GM12878 (cell line): ENCODE measurements around the gene DEPDC7. TPM values are rescaled to one million over a fixed set of nuclear protein-coding genes. Genes with fewer than 3 reads are reported as not detected.
A peak's percentile ranks its signal among the peaks of the same experiment; 100 is the strongest.

ENCODE experiments used
- BCL11A ChIP-seq: IDR thresholded peaks from 2 replicates; pipeline ENCODE4 v1.6.1; 2011; ENCODE audit warnings: low read depth, low read length
- CBX5 ChIP-seq: sonication (generic); IDR thresholded peaks from 2 replicates; pipeline ENCODE4 v1.6.1; 2016; ENCODE audit warnings: low read depth, moderate library complexity, mild to moderate bottlenecking, inconsistent platforms
- CREM ChIP-seq: IDR thresholded peaks from 2 replicates; pipeline ENCODE4 v1.6.1; 2014; ENCODE audit warnings: antibody characterized with exemption, low read depth
- CTCF ChIP-seq, 3 experiments: IDR thresholded peaks in 2 of 3; conservative IDR thresholded peaks in 1 of 3; 2 replicates each; pipeline ENCODE4 v1.5.1; 2011; ENCODE audit warnings: low read depth in 3 of 3, low read length in 3 of 3, mild to moderate bottlenecking in 3 of 3, control low read depth in 2 of 3, moderate library complexity in 2 of 3, inconsistent platforms in 1 of 3, mixed read lengths in 1 of 3; ENCODE audit not compliant: control insufficient read depth in 2 of 3, insufficient read depth in 1 of 3; ENCODE audit errors: extremely low read depth in 1 of 3
- GATAD2B ChIP-seq: fragments of 450-650 bp; conservative IDR thresholded peaks from 2 replicates; pipeline ENCODE4 v1.6.1; 2017; ENCODE audit warnings: low read depth, mild to moderate bottlenecking, moderate library complexity
- KLF5 ChIP-seq: fragments of 450-650 bp; IDR thresholded peaks from 2 replicates; pipeline ENCODE4 v1.6.1; 2014; ENCODE audit warnings: mild to moderate bottlenecking; ENCODE audit not compliant: partially characterized antibody
- MTA2 ChIP-seq: fragments of 450-650 bp; IDR thresholded peaks from 2 replicates; pipeline ENCODE4 v1.6.1; 2016; ENCODE audit warnings: low read depth, mild to moderate bottlenecking, moderate library complexity
- NKRF ChIP-seq: fragments of 450-650 bp; conservative IDR thresholded peaks from 2 replicates; pipeline ENCODE4 v1.6.1; 2017; ENCODE audit warnings: mild to moderate bottlenecking, moderate library complexity
- PAX5 ChIP-seq: IDR thresholded peaks from 2 replicates; pipeline ENCODE4 v1.6.1; 2011; ENCODE audit warnings: low read depth, low read length, borderline replicate concordance
- PRDM15 ChIP-seq: fragments of 450-650 bp; formaldehyde crosslinking; IDR thresholded peaks from 2 replicates; pipeline ENCODE4 v1.4.0; 2020; ENCODE audit warnings: mild to moderate bottlenecking, moderate library complexity
- RAD51 ChIP-seq: fragments of 450-650 bp; IDR thresholded peaks from 2 replicates; pipeline ENCODE4 v1.6.1; 2016; ENCODE audit warnings: moderate library complexity, mild to moderate bottlenecking, inconsistent platforms
- SMARCA5 ChIP-seq: fragments of 450-650 bp; IDR thresholded peaks from 2 replicates; pipeline ENCODE4 v1.6.1; 2017; ENCODE audit warnings: mild to moderate bottlenecking
- SMC3 ChIP-seq: IDR thresholded peaks from 2 replicates; pipeline ENCODE4 v1.6.1; 2011; ENCODE audit warnings: low read length, improper control_type of control experiment, borderline replicate concordance
- SP1 ChIP-seq: IDR thresholded peaks from one replicate; pipeline ENCODE4 v1.6.1; 2011; ENCODE audit warnings: low read depth, low read length
- SPI1 ChIP-seq: IDR thresholded peaks from 2 replicates; pipeline ENCODE4 v1.6.1; 2011; ENCODE audit warnings: low read depth, mild to moderate bottlenecking, low read length, moderate library complexity, borderline replicate concordance; ENCODE audit not compliant: insufficient read depth
- SUPT20H ChIP-seq: IDR thresholded peaks from 2 replicates; pipeline ENCODE4 v1.6.1; 2011; ENCODE audit warnings: low read depth, mild to moderate bottlenecking, low read length, moderate library complexity, borderline replicate concordance; ENCODE audit not compliant: control insufficient read depth
- TCF7 ChIP-seq: IDR thresholded peaks from 2 replicates; pipeline ENCODE4 v1.6.1; 2014; ENCODE audit warnings: antibody characterized with exemption, borderline replicate concordance
- YBX1 ChIP-seq: fragments of 450-650 bp; IDR thresholded peaks from 2 replicates; pipeline ENCODE4 v1.6.1; 2016; ENCODE audit warnings: antibody characterized with exemption
- ZBTB33 ChIP-seq: fragments of 450-650 bp; IDR thresholded peaks from 2 replicates; pipeline ENCODE4 v1.6.1; 2017; ENCODE audit warnings: mild to moderate bottlenecking
- ZSCAN29 ChIP-seq: fragments of 450-650 bp; IDR thresholded peaks from 2 replicates; pipeline ENCODE4 v1.6.1; 2017; ENCODE audit warnings: mild to moderate bottlenecking, moderate library complexity
- polyA plus RNA-seq, 11 experiments: library from polyadenylated mRNA; depleted of rRNA in 4 of 11; unstranded in 6 of 11; stranded (reverse) in 5 of 11; fragments of >200 nt; fragmentation: Nextera tagmentation in 4 of 11; fragmentation: Illumina TruSeq in 1 of 11; extraction: Ambion mirVana in 4 of 11; extraction: Trizol in 1 of 11; gene quantifications; 1 replicate in 1 of 11; 2 replicates in 10 of 11; pipeline versions ENCODE4 v1.2.1 to v1.2.3, GENCODE V29; 2011 to 2016; ENCODE audit warnings: inconsistent platforms in 2 of 11, missing spikeins in 2 of 11, low read depth in 1 of 11
- total RNA-seq, 4 experiments: library from RNA; depleted of rRNA in 3 of 4; stranded (reverse); fragments of >200 nt in 3 of 4; fragmentation: Illumina TruSeq in 1 of 4; extraction: Trizol in 1 of 4; gene quantifications; 2 replicates each; pipeline versions ENCODE4 v1.2.1 to v1.2.3, GENCODE V29; 2013 to 2021

The DEPDC7 gene
- total and polyA plus RNA-seq, 10 of the 15 experiments (the other 5 are each of a cell fraction or from before 2014, with no cell fraction given) = 0.06 to 1.1 (median 0.49) TPM

GRCh38 chr11:33065445-33066178, 49.9 kb downstream of the DEPDC7 start (continued):
- TF ChIP-seq CTCF (IDR thresholded peaks at IDR 0.05 in 2 of 3, conservative IDR thresholded peaks at IDR 0.05 in 1 of 3; ENCODE audit: control insufficient read depth in 2 of 3, extremely low read depth in 1 of 3, insufficient read depth in 1 of 3, low read depth in 3 of 3, low read length in 3 of 3) (peak; percentile 88 to 94 (median 91); a peak in 5 of 6 replicates), SMC3 (peak; percentile 95), NKRF (0 out of 2 replicates have a peak, but pooled peaks have one; percentile 24), PAX5 (0 out of 2 replicates have a peak, but pooled peaks have one; percentile 16), YBX1 (no peak), PRDM15 (CRISPR knock-in tag) (no peak), BCL11A (no peak), TCF7 (no peak), SMARCA5 (peak; percentile 71), RAD51 (no peak), ZBTB33 (peak; percentile 99), SUPT20H (no peak), ZSCAN29 (no peak), SPI1 (no peak), MTA2 (no peak), CREM (no peak), SP1 (no peak), CBX5 (no peak), KLF5 (no peak), GATAD2B (0 out of 2 replicates have a peak, but pooled peaks have one; percentile 29)
